Gastroesophageal sphincter (tissue), 4 donors: ENCODE measurements around the gene EPC2. TPM values are rescaled to one million over a fixed set of nuclear protein-coding genes. Genes with fewer than 3 reads are reported as not detected.
"Not testable (repeated sequence)": the region's sequence is repeated elsewhere in the genome, so short reads cannot be mapped to it uniquely, and the experiment has no call there.

Experiments
- ATAC-seq: fragments of 150-250 bp; one replicate; pipeline ENCODE4 v1.9.1; 2016; ENCODE audit warnings: mild to moderate bottlenecking, moderate library complexity
- H3K27ac ChIP-seq, 4 donors: fragments of 200-600 bp; sonication (generic) in 3 of 4; 1 replicate in 3 of 4; 2 replicates in 1 of 4; pipeline ENCODE4 v1.5.1; 2016 to 2019
- H3K27me3 ChIP-seq: fragments of 200-600 bp; sonication (generic); one replicate; pipeline ENCODE4 v1.5.1; 2019
- H3K36me3 ChIP-seq, 2 donors: fragments of 200-600 bp; sonication (generic); one replicate each; pipeline ENCODE4 v1.5.1; 2019; ENCODE audit warnings: control low read depth in 1 of 2
- H3K4me1 ChIP-seq, 3 donors: fragments of 200-600 bp; sonication (generic); 1 replicate in 2 of 3; 2 replicates in 1 of 3; pipeline ENCODE4 v1.5.1; 2016 to 2019; ENCODE audit warnings: control low read depth in 2 of 3
- H3K4me3 ChIP-seq, 2 donors: fragments of 200-600 bp; sonication (generic); one replicate each; pipeline ENCODE4 v1.5.1; 2019; ENCODE audit warnings: mild to moderate bottlenecking in 1 of 2, moderate library complexity in 1 of 2
- H3K9me3 ChIP-seq, 3 donors: fragments of 200-600 bp; sonication (generic); one replicate each; pipeline ENCODE4 v1.5.1; 2017 to 2019; ENCODE audit warnings: control low read depth in 2 of 3
- EP300 ChIP-seq: sonication (generic); formaldehyde crosslinking; IDR thresholded peaks from one replicate; pipeline ENCODE4 v1.6.1; 2017; ENCODE audit warnings: antibody characterized with exemption, mild to moderate bottlenecking
- POLR2A ChIP-seq, 2 donors: fragments of 450-650 bp; IDR thresholded peaks; one replicate each; pipeline ENCODE4 v1.6.1; 2017; ENCODE audit warnings: antibody characterized with exemption in 2 of 2, mild to moderate bottlenecking in 2 of 2, moderate library complexity in 1 of 2
- POLR2AphosphoS5 ChIP-seq: sonication (generic); formaldehyde crosslinking; IDR thresholded peaks from one replicate; pipeline ENCODE4 v1.6.1; 2017; ENCODE audit warnings: antibody characterized with exemption
- WGBS, 2 donors: methylation state at CpG; one replicate each; pipeline ENCODE4 v1.1.5; 2018; ENCODE audit warnings: low coverage in 1 of 2; 5-methylcytosine and 5-hydroxymethylcytosine counted together
- total RNA-seq, 4 donors: library from RNA; depleted of rRNA; stranded (reverse); fragments of >200 nt; gene quantifications; one replicate each; pipeline ENCODE4 v1.1.0, GENCODE V29; 2016
- TF ChIP-seq, protein P1 (sequence below), 4 experiments: fragments of 200-600 bp in 2 of 4; fragments of 450-650 bp in 2 of 4; sonication (generic) in 1 of 4; IDR thresholded peaks; one replicate each; pipeline ENCODE4 v1.5.1; 2017 to 2019; ENCODE audit warnings: antibody characterized with exemption in 4 of 4, mild to moderate bottlenecking in 2 of 4, moderate library complexity in 2 of 4

Gene EPC2
- total RNA-seq, 4 donors from 2014 or later = 25.4 to 38.4 (median 30.7) TPM

DNA sequence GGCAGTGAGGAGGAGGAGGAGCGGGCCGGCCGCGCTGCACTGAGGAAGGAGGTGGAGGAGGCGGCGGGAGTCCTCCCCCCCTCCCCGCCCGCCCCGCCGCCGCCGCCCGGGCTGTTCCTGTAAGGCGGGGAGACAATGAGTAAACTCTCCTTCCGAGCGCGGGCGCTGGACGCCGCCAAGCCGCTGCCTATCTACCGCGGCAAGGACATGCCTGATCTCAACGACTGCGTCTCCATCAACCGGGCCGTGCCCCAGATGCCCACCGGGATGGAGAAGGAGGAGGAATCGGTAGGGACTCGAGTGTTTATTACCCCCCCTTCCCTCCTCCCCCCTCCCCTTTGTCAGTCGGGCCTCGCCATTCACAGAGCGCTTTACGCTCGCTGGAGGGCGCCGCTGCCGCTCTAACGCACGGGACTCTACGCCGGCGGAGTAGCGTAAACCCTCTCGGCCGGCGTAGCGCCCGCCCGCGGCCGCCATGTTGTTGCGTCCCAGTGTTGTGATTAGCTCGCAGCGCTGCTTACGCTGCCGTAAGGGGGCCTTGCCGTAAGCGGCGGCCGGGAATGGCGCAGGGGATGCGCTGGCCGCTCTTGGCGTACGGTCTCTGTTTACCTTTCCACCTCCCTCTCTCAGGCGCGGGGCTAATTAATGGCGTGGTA is 460 bp downstream of the EPC2 start:
- no peaks in the 10 kb centered on the region for H3K36me3 ChIP-seq
- peaks cover 1 to 51% (median 3%) of the 10 kb centered on the region in 3 donors for H3K4me1 ChIP-seq
- ATAC-seq = peak; percentile 89
- no peaks in the 10 kb centered on the region for H3K9me3 ChIP-seq
- TF ChIP-seq POLR2A (IDR thresholded peaks at IDR 0.05) = peak in 1 of 2 donors; percentile 6
- peak; percentile 5 for TF ChIP-seq POLR2AphosphoS5
- no peak for TF ChIP-seq EP300
- TF ChIP-seq, protein P1, sequence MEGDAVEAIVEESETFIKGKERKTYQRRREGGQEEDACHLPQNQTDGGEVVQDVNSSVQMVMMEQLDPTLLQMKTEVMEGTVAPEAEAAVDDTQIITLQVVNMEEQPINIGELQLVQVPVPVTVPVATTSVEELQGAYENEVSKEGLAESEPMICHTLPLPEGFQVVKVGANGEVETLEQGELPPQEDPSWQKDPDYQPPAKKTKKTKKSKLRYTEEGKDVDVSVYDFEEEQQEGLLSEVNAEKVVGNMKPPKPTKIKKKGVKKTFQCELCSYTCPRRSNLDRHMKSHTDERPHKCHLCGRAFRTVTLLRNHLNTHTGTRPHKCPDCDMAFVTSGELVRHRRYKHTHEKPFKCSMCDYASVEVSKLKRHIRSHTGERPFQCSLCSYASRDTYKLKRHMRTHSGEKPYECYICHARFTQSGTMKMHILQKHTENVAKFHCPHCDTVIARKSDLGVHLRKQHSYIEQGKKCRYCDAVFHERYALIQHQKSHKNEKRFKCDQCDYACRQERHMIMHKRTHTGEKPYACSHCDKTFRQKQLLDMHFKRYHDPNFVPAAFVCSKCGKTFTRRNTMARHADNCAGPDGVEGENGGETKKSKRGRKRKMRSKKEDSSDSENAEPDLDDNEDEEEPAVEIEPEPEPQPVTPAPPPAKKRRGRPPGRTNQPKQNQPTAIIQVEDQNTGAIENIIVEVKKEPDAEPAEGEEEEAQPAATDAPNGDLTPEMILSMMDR (IDR thresholded peaks at IDR 0.05) = peak; percentile 14 to 54 (median 31)
- 0% methylated on average over 6 to 8 of the region's 69 CpGs for WGBS, 2 donors
- H3K27ac ChIP-seq = peak overlapping the region; percentile 83 to 100 (median 99)
- H3K4me3 ChIP-seq = peak overlapping the region; percentile 60 to 88
- H3K27me3 ChIP-seq = no peaks in the 10 kb centered on the region

DNA sequence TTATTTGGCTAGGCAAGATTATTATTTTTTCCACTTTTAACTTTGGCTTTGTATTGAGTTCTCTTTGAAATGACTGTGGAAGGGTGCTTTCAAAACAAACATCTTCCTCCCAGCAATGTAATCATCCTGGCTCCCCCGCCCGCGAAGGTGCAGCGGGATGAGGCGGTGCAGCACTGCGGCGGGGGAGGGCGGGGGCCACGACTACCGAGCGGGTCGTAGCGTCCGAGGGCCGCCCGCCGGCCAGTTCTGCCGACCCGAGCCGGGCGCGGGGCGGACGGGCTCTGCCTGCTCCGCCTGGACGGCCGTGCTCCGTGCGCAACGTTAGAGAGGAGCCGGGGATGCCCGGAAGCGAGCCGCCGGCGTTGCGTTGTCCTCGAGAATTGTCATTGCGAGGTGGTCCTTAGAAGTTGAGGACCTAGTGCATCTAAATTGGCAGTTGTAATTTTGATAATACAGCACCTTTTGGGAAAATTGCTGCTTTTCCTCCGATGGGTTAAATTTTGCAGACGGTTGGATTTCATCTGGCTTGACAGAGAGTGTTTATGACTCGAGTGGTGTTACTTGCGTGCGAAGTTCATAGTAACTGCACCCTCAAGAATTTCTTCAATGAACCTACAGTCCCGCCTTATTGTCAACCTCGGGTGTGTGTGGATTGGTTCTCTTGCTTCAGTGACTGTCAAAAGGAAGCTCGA is 1.1 kb downstream of the EPC2 start:
- Histone ChIP-seq H3K27me3 (no peaks in the 10 kb centered on the region), H3K36me3 (no peaks in the 10 kb centered on the region), H3K9me3 (no peaks in the 10 kb centered on the region), H3K27ac (peak overlapping the region; percentile 83 to 100 (median 99)), H3K4me3 (peak overlapping the region; percentile 60 to 88), H3K4me1 (peaks cover 3 to 53% (median 3%) of the 10 kb centered on the region in 3 donors)
- 0 to 1% methylated on average over 8 to 10 of the region's 47 CpGs for WGBS, 2 donors
- peak; percentile 8 for TF ChIP-seq POLR2AphosphoS5
- TF ChIP-seq, protein P1 (IDR thresholded peaks at IDR 0.05) = no peak
- peak; percentile 22 for ATAC-seq

DNA sequence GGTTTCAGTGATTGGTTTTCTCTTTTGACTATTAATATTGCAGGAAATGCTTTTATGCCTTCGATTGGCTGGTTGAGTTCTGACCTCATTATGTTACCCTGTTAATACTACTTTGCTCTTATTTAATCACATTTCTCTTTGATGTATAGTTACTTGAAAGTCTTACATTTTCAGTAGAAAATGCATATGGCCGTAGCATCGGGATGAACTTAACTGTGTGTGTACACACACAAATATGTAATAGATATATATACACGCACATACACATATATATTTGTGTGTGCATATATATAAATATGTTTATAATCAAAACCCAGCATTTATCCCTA is 1.6 kb downstream of the EPC2 start:
- H3K9me3 ChIP-seq = no peaks in the 10 kb centered on the region
- H3K4me3 ChIP-seq = peak overlapping the region; percentile 60 to 88
- 9 to 16% methylated on average over 4 of the region's 4 CpGs for WGBS, 2 donors
- no peak for TF ChIP-seq EP300
- TF ChIP-seq POLR2A (IDR thresholded peaks at IDR 0.05) = no peak
- TF ChIP-seq POLR2AphosphoS5 = no peak
- TF ChIP-seq, protein P1 (IDR thresholded peaks at IDR 0.05) = no peak
- H3K27ac ChIP-seq = peak overlapping the region; percentile 83 to 100 (median 99)
- no peaks in the 10 kb centered on the region for H3K36me3 ChIP-seq
- H3K4me1 ChIP-seq = peaks cover 3 to 58% (median 3%) of the 10 kb centered on the region in 3 donors
- ATAC-seq = no peak
- H3K27me3 ChIP-seq = no peaks in the 10 kb centered on the region

DNA sequence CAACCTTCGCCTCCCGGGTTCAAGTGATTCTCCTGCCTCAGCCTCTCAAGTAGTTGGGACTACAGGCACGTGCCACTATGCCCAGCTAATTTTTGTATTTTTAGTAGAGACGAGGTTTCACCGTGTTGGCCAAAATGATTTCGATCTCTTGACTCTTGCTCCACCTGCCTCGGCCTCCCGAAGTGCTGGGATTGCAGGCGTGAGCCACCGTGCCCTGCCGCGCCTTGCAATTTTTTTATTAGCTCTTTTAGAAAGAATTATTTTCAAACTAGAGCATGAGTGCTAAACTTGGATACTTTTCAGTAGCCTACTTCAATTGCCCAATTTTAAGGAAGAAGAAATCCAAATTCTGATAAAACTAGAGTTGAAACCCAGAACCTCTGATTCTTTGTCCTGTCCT is 3.2 kb downstream of the EPC2 start:
- 97% methylated on average over 12 of the region's 12 CpGs; no CpG with 5 or more reads in 1 of the 2 donors for WGBS, 2 donors
- H3K36me3 ChIP-seq, H3K27me3 ChIP-seq, H3K4me3 ChIP-seq, H3K9me3 ChIP-seq, H3K27ac ChIP-seq, ATAC-seq: not testable (repeated sequence)
- H3K4me1 ChIP-seq = peaks cover 3 to 73% (median 3%) of the 10 kb centered on the region in 3 donors

DNA sequence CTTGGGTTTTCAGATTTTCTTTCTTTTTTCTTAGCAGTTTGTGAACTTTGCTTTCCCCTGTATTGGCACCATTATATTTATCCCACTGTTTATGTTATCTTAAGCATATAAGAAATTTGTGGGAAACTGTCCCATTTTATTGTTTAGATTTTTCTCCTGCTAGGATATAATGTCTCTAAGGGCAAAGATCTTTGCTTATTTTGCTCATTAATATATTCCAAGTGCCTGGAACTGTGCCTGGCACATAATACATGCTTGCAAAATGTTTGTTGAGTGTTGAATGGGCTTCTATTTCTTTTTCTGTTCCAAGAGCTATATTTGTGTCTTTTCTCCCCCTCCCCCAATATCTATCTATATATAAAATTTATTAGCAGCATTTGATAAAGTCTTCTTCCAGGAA is 5.4 kb downstream of the EPC2 start:
- Histone ChIP-seq H3K36me3 (no peaks in the 10 kb centered on the region), H3K27ac (no peak overlapping the region), H3K4me3 (no peak overlapping the region), H3K4me1 (peaks cover 0 to 80% (median 7%) of the 10 kb centered on the region in 3 donors), H3K9me3 (no peaks in the 10 kb centered on the region), H3K27me3 (no peaks in the 10 kb centered on the region)
- ATAC-seq = no peak
- TF ChIP-seq POLR2AphosphoS5 (no peak), POLR2A (IDR thresholded peaks at IDR 0.05) (no peak), EP300 (no peak)
- TF ChIP-seq, protein P1 (IDR thresholded peaks at IDR 0.05) = no peak
